OCI-LY7 (cell line): ENCODE data around the gene POLA2. TPM values are rescaled to one million over a fixed set of nuclear protein-coding genes. Genes with fewer than 3 reads are reported as not detected.

Experiments
- BruUV-seq: library from RNA; stranded (reverse); fragments of 400-500 nt; replicated peaks from 2 replicates; lab custom pipeline; 2021; lab: Mats Ljungman, UMichigan
- CTCF ChIA-PET: fragments of 300-600 bp; sonication (Branson Sonifier 250); formaldehyde crosslinking; loops from one replicate; lab custom pipeline; 2022; ENCODE audit warnings: antibody characterized with exemption; ENCODE audit not compliant: unreplicated experiment; lab: Charles Lee
- POLR2A ChIA-PET: fragments of 300-600 bp; sonication (Branson Sonifier 250); formaldehyde crosslinking; loops from one replicate; lab custom pipeline; 2022; ENCODE audit warnings: antibody characterized with exemption; lab: Charles Lee
- DNase-seq: peaks from one replicate; pipeline ENCODE4 v3.0.0-alpha.2; 2015; ENCODE audit warnings: low spot score
- H2AFZ ChIP-seq: fragments of 200-600 bp; sonication (generic), shearing (Covaris generic); 2 replicates; pipeline ENCODE4 v1.6.1; 2014; ENCODE audit warnings: mild to moderate bottlenecking, antibody characterized with exemption, low read length, moderate library complexity
- H3K27ac ChIP-seq: fragments of 200-600 bp; sonication (generic); 2 replicates; pipeline ENCODE4 v1.5.1; 2014; ENCODE audit warnings: mixed run types, low read depth, mild to moderate bottlenecking, moderate library complexity, low read length, inconsistent platforms; ENCODE audit not compliant: poor library complexity, severe bottlenecking
- H3K36me3 ChIP-seq: fragments of 200-600 bp; sonication (generic); 2 replicates; pipeline ENCODE4 v1.6.1; 2014; ENCODE audit warnings: mild to moderate bottlenecking, antibody characterized with exemption, low read length, moderate library complexity, mixed read lengths; ENCODE audit not compliant: insufficient read depth
- H3K4me1 ChIP-seq: fragments of 200-600 bp; sonication (generic); 2 replicates; pipeline ENCODE4 v1.5.1; 2014; ENCODE audit warnings: mild to moderate bottlenecking, low read length; ENCODE audit not compliant: insufficient read depth, poor library complexity, severe bottlenecking
- H3K4me2 ChIP-seq: fragments of 200-600 bp; sonication (generic); 2 replicates; pipeline ENCODE4 v1.6.1; 2014; ENCODE audit warnings: mild to moderate bottlenecking, low read length
- H3K4me3 ChIP-seq: fragments of 200-600 bp; sonication (generic); 2 replicates; pipeline ENCODE4 v1.5.1; 2014; ENCODE audit warnings: mild to moderate bottlenecking, low read depth, low read length; ENCODE audit not compliant: poor library complexity, severe bottlenecking
- H3K79me2 ChIP-seq: fragments of 200-600 bp; sonication (generic); 2 replicates; pipeline ENCODE4 v1.6.1; 2016; ENCODE audit warnings: low read depth, mild to moderate bottlenecking, low read length, moderate library complexity, mixed read lengths; ENCODE audit not compliant: insufficient read depth
- H3K9me2 ChIP-seq: fragments of 200-600 bp; sonication (generic); 2 replicates; pipeline ENCODE4 v1.6.1; 2016; ENCODE audit warnings: mild to moderate bottlenecking, low read length, mixed read lengths; ENCODE audit not compliant: insufficient read depth
- H3K9me3 ChIP-seq: fragments of 200-600 bp; sonication (generic); 2 replicates; pipeline ENCODE4 v1.6.1; 2014; ENCODE audit warnings: mild to moderate bottlenecking, mixed run types, low read length, mixed read lengths
- H4K20me1 ChIP-seq: fragments of 200-600 bp; sonication (generic); 2 replicates; pipeline ENCODE4 v1.6.1; 2014; ENCODE audit warnings: mild to moderate bottlenecking, antibody characterized with exemption, low read length, moderate library complexity, mixed read lengths; ENCODE audit not compliant: insufficient read depth
- EZH2phosphoT487 ChIP-seq: fragments of 200-600 bp; sonication (generic); IDR thresholded peaks from 2 replicates; pipeline ENCODE4 v1.6.1; 2018; ENCODE audit warnings: low read depth, borderline replicate concordance, mild to moderate bottlenecking, mixed run types, antibody characterized with exemption, low read length, moderate library complexity, mixed read lengths
- intact Hi-C: fragments of 100-400 bp; cut with micrococcal nuclease; formaldehyde crosslinking; loops from one replicate; pipeline ENCODE4 v1.10.0; 2022; ENCODE audit not compliant: unreplicated experiment
- total RNA-seq, 2 experiments: library from RNA; depleted of rRNA in 1 of 2; stranded (reverse); fragments of >200 nt in 1 of 2; shearing (Covaris generic) in 1 of 2; gene quantifications; 2 replicates each; pipeline ENCODE4 v1.2.3, GENCODE V29; 2014 to 2022
- TF ChIP-seq, protein P1 (sequence below): fragments of 200-600 bp; sonication (generic); conservative IDR thresholded peaks from 2 replicates; pipeline ENCODE4 v1.5.1; 2014; ENCODE audit warnings: mild to moderate bottlenecking, antibody characterized with exemption, low read length, moderate library complexity, mixed read lengths

Gene POLA2
- total RNA-seq, 2 experiments from 2014 or later = 47.5 to 89.1 TPM

DNA sequence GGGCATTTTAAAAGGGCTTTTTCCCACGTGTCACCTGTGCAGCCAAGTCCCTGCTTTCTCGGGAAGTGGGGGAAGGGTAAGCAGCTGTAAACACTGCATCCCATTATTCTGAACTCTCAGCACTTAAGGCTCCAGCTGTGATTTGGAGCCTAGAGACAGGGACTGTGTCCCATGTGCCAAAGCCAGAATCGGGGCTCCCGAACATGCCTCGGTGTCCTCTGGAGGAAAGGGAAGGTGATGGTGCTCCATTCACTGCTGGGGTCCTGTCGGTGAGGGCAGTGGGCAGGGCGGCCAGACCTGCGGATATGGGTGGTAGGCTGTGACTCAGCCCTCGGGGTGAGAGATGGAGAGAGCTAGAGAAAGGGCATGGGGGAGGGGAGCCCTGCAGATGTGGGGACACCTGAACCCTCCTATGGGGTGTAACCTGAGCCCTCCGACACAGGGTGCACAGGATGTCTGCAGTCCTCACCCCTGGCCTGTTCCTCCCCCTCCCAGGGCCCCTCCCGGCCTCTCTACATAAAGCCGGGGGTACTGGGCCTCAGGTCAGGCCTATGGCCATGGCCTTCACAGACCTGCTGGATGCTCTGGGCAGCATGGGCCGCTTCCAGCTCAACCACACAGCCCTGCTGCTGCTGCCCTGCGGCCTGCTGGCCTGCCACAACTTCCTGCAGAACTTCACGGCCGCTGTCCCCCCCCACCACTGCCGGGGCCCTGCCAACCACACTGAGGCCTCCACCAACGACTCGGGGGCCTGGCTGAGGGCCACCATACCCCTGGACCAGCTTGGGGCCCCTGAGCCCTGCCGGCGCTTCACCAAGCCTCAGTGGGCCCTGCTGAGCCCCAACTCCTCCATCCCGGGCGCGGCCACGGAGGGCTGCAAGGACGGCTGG lies 48.2 kb upstream of the POLA2 start:
- no peaks in the 10 kb centered on the region for H3K9me2 ChIP-seq
- intact Hi-C loops = no loop called here
- no peaks in the 10 kb centered on the region for H3K79me2 ChIP-seq
- H3K27ac ChIP-seq = no peak overlapping the region
- H4K20me1 ChIP-seq = no peaks in the 10 kb centered on the region
- H3K4me3 ChIP-seq = no peak overlapping the region
- TF ChIP-seq, protein P1, sequence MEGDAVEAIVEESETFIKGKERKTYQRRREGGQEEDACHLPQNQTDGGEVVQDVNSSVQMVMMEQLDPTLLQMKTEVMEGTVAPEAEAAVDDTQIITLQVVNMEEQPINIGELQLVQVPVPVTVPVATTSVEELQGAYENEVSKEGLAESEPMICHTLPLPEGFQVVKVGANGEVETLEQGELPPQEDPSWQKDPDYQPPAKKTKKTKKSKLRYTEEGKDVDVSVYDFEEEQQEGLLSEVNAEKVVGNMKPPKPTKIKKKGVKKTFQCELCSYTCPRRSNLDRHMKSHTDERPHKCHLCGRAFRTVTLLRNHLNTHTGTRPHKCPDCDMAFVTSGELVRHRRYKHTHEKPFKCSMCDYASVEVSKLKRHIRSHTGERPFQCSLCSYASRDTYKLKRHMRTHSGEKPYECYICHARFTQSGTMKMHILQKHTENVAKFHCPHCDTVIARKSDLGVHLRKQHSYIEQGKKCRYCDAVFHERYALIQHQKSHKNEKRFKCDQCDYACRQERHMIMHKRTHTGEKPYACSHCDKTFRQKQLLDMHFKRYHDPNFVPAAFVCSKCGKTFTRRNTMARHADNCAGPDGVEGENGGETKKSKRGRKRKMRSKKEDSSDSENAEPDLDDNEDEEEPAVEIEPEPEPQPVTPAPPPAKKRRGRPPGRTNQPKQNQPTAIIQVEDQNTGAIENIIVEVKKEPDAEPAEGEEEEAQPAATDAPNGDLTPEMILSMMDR = no peak
- no peak for DNase-seq
- POLR2A ChIA-PET = no interaction called here
- no peaks in the 10 kb centered on the region for H3K9me3 ChIP-seq
- CTCF ChIA-PET = no interaction called here
- no TSS peak for BruUV-seq
- no peak overlapping the region for H3K4me2 ChIP-seq
- no peaks in the 10 kb centered on the region for H3K4me1 ChIP-seq
- H3K36me3 ChIP-seq = peaks cover 12% of the 10 kb centered on the region; the same call in 1 of the 2 replicates
- H2AFZ ChIP-seq = no peak overlapping the region

DNA sequence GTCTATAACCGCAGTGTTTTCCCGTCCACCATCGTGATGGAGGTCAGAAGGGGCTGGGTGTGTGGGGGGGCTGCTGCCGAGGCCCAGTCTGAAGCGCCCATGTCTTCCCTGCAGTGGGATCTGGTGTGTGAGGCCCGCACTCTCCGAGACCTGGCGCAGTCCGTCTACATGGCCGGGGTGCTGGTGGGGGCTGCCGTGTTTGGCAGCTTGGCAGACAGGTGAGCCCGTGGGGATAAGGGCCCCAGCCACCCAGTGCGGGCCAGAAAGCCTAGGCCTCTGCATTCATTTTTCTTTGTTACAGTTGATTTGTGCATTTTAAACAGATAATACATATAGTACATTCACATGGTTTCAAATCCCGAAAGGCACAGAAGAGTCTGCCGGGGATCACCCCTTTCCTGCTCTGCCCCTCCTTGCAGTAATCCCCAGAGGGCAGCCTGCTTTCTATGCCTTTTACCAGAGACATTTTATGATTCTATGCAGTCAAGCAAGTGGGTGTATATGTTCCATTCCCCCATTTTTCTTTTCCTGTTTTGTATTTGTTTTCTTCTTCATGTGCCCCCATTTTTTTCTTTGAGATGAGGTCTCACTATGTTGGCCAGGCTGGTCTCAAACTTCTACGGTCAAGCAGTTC lies 47.4 kb upstream of the POLA2 start:
- ChIA-PET CTCF (no interaction called here), POLR2A (interaction anchor here (0.6 kb wide), 1 partner anchor 36 kb away, joined by 4 read pairs; no protein-coding TSS in a partner anchor)

More for the DNA sequence above, 47.4 kb upstream of the POLA2 start:
- H4K20me1 ChIP-seq = no peaks in the 10 kb centered on the region
- peaks cover 12% of the 10 kb centered on the region; the same call in 1 of the 2 replicates for H3K36me3 ChIP-seq
- no peak for DNase-seq
- no peaks in the 10 kb centered on the region for H3K9me2 ChIP-seq
- no peak overlapping the region for H3K4me2 ChIP-seq
- intact Hi-C loops = no loop called here
- H3K4me1 ChIP-seq = no peaks in the 10 kb centered on the region
- no peak overlapping the region for H2AFZ ChIP-seq
- H3K4me3 ChIP-seq = no peak overlapping the region
- TF ChIP-seq EZH2phosphoT487 = no peak
- TF ChIP-seq, protein P1 = no peak
- H3K27ac ChIP-seq = no peak overlapping the region
- no peaks in the 10 kb centered on the region for H3K9me3 ChIP-seq
- no TSS peak for BruUV-seq
- H3K79me2 ChIP-seq = no peaks in the 10 kb centered on the region
